ENCODE measurements around the gene EPHB6.

- TF ChIP-seq CTCF (IDR thresholded peaks at IDR 0.05; ENCODE audit: poor library complexity, severe bottlenecking) (no peak), TAF1 (IDR thresholded peaks at IDR 0.05; ENCODE audit: low read depth) (no peak), EZH2 (IDR thresholded peaks at IDR 0.05; ENCODE audit: borderline replicate concordance, insufficient read depth, low read length, poor library complexity, severe bottlenecking) (no peak), REST (IDR thresholded peaks at IDR 0.05; ENCODE audit: borderline replicate concordance) (no peak), EP300 (conservative IDR thresholded peaks at IDR 0.05; ENCODE audit: poor library complexity, severe bottlenecking) (no peak), MXI1 (conservative IDR thresholded peaks at IDR 0.05; ENCODE audit: poor library complexity, severe bottlenecking) (no peak), SMC3 (conservative IDR thresholded peaks at IDR 0.05; ENCODE audit: poor library complexity) (no peak), POLR2AphosphoS5 (IDR thresholded peaks at IDR 0.05) (no peak)
These were observed 42.2 kb upstream of the EPHB6 start for GRCh38 chr7:142812437-142813215.

All from neural cell (in vitro differentiated cells).